GM19395 (cell line): ENCODE results near the gene ANKRD50.

ENCODE experiments used
- ATAC-seq: cut with Tn5 transposase; IDR thresholded peaks from one replicate; pipeline ENCODE4 v1.9.1; 2021; ENCODE audit warnings: mild to moderate bottlenecking, moderate library complexity; ENCODE audit not compliant: unreplicated experiment

The ANKRD50 gene

GRCh38 chr4:124637321-124637720 is 75.2 kb downstream of the ANKRD50 start:
- ATAC-seq, result no peak

DNA sequence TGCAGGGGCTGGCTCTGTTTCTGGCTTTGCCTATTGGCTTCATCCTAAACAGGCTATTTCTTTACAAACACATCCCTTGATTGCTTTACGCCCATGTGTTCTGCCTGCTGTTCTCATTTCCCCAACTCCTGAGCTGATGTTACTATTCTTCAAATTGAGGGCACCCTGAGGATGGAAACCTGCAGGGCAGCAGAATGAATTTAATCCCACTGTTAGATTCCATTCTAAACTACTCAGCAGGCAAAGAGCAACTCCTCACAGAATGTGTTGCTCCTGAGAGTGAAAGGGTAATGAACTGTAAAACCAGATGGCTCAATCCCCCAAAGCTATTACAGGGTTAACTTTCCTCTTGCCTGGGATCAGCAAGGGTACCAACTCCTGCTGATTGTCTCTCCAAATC is 75.7 kb downstream of the ANKRD50 start:
- no peak for ATAC-seq

GRCh38 chr4:124635331-124635730 is 77.2 kb downstream of the ANKRD50 start:
- ATAC-seq, result no peak

- ATAC-seq, result no peak
Measured at GRCh38 chr4:124633285-124633941, 79.1 kb downstream of the ANKRD50 start.

DNA sequence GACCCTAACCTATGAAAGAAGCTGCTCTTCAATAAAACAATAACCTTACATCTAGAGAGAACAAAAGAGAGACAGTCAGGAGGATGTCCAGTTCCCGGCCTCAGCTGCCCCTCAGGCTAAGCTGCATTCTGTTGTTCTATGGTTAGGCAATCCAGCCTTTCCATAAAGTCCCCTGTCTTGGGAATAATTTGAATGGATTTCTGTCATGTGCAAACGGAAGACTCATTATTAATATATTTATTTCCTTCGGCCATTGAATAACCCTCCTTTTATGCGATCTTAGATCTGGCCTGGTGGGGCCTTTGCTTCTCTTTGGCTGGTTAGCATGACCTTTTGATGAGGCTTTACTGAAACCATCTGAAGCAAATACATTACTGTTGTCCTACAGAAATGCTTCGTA is 80.1 kb downstream of the ANKRD50 start:
- ATAC-seq, result no peak

- peak; percentile 97 for ATAC-seq
Measured at GRCh38 chr4:124631760-124632159, 80.8 kb downstream of the ANKRD50 start.

DNA sequence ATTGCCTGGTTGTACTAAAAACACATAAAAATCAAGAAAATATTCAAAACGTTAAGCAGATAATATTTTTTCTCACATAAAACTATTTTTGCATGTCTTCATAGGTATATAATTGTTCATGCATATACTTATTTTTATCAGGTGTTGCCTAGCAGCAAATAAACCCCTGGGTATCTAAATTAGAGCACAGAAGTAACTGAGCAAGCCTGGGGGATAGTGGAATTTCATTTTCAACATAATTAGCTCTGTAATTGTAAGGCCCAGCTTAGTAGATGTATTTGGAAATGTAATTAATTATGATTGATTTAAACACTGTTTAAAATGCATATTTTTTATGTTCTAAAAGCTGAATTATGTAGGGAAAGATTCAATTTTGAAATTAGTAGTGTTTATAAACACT is 82.9 kb downstream of the ANKRD50 start:
- no peak for ATAC-seq
